Natural killer cell (primary cell): ENCODE measurements around the gene INPP5A. TPM values are rescaled to one million over a fixed set of nuclear protein-coding genes. Genes with fewer than 3 reads are reported as not detected.

Experiments used
- ATAC-seq, 3 donors: fragments of 150-1000 bp in 2 of 3; fragments of 200-7000 bp in 1 of 3; cut with Tn5 transposase; 1 replicate in 1 of 3; 2 replicates in 2 of 3; pipeline ENCODE4 v1.10.0; 2021; ENCODE audit warnings: mild to moderate bottlenecking in 2 of 3, moderate library complexity in 2 of 3
- DNase-seq, 2 donors: peaks; one replicate each; pipeline versions ENCODE4 v3.0.0 to v3.0.0-alpha.2; 2013 to 2021; ENCODE audit warnings: mixed read lengths in 1 of 2
- H3K27ac ChIP-seq: one replicate; pipeline ENCODE4 v1.5.1; 2013; ENCODE audit warnings: mild to moderate bottlenecking, low read length
- H3K27me3 ChIP-seq: one replicate; pipeline ENCODE4 v1.6.1; 2013; ENCODE audit warnings: low read length; ENCODE audit not compliant: control insufficient read depth, insufficient read depth
- H3K36me3 ChIP-seq: one replicate; pipeline ENCODE4 v1.6.1; 2013; ENCODE audit warnings: low read length; ENCODE audit not compliant: control insufficient read depth, insufficient read depth
- H3K4me1 ChIP-seq: one replicate; pipeline ENCODE4 v1.6.1; 2013; ENCODE audit warnings: low read length; ENCODE audit not compliant: control insufficient read depth, insufficient read depth
- H3K4me3 ChIP-seq: one replicate; pipeline ENCODE4 v1.5.1; 2013; ENCODE audit warnings: low read length
- H3K9me3 ChIP-seq: one replicate; pipeline ENCODE4 v1.6.1; 2013; ENCODE audit warnings: low read length; ENCODE audit not compliant: control insufficient read depth, insufficient read depth
- H3K27ac Mint-ChIP-seq, 2 donors: one replicate each; pipeline ENCODE4 v1.8.0; 2022; ENCODE audit warnings: mild to moderate bottlenecking in 2 of 2, mixed read lengths in 2 of 2, moderate library complexity in 1 of 2
- H3K27me3 Mint-ChIP-seq, 2 donors: one replicate each; pipeline ENCODE4 v1.8.0; 2022; ENCODE audit warnings: low read depth in 2 of 2, mixed read lengths in 2 of 2
- H3K36me3 Mint-ChIP-seq: one replicate; pipeline ENCODE4 v1.8.0; 2022; ENCODE audit warnings: mixed read lengths
- H3K4me1 Mint-ChIP-seq, 2 donors: one replicate each; pipeline ENCODE4 v1.8.0; 2022; ENCODE audit warnings: mixed read lengths in 2 of 2
- H3K4me3 Mint-ChIP-seq: one replicate; pipeline ENCODE4 v1.8.0; 2022; ENCODE audit warnings: mild to moderate bottlenecking, moderate library complexity, mixed read lengths
- H3K9me3 Mint-ChIP-seq, 2 donors: one replicate each; pipeline ENCODE4 v1.8.0; 2022; ENCODE audit warnings: mixed read lengths in 2 of 2
- WGBS: methylation state at CpG from one replicate; pipeline ENCODE4 v1.1.7; 2013; ENCODE audit warnings: missing lambda C conversion rate; ENCODE audit not compliant: insufficient coverage; 5-methylcytosine and 5-hydroxymethylcytosine counted together
- intact Hi-C: fragments of 100-400 bp; cut with micrococcal nuclease; formaldehyde crosslinking; loops from one replicate; pipeline ENCODE4 v1.14.2; 2022
- total RNA-seq, 4 donors: library from RNA; stranded (reverse); fragments of 120-200 nt in 1 of 4; gene quantifications; one replicate each; pipeline versions ENCODE4 v1.2.3 to v1.2.4, GENCODE V29; 2013 to 2022
- TF ChIP-seq, protein P1 (sequence below): fragments of 200-600 bp; IDR thresholded peaks from one replicate; pipeline ENCODE4 v1.8.0; 2022; ENCODE audit warnings: antibody characterized with exemption

INPP5A gene
- total RNA-seq, 3 donors from 2014 or later (not counting 1 experiment from before 2014, with no cell fraction given): 12.6 to 38.6 (median 18.6) TPM

- H3K36me3 Mint-ChIP-seq: no peaks in the 10 kb centered on the region
- peaks cover 8 to 14% of the 10 kb centered on the region in 2 donors for H3K27me3 Mint-ChIP-seq
- H3K27ac Mint-ChIP-seq: no peak overlapping the region
Measured at GRCh38 chr10:132497063-132497680, 40.4 kb upstream of the INPP5A start.

DNA sequence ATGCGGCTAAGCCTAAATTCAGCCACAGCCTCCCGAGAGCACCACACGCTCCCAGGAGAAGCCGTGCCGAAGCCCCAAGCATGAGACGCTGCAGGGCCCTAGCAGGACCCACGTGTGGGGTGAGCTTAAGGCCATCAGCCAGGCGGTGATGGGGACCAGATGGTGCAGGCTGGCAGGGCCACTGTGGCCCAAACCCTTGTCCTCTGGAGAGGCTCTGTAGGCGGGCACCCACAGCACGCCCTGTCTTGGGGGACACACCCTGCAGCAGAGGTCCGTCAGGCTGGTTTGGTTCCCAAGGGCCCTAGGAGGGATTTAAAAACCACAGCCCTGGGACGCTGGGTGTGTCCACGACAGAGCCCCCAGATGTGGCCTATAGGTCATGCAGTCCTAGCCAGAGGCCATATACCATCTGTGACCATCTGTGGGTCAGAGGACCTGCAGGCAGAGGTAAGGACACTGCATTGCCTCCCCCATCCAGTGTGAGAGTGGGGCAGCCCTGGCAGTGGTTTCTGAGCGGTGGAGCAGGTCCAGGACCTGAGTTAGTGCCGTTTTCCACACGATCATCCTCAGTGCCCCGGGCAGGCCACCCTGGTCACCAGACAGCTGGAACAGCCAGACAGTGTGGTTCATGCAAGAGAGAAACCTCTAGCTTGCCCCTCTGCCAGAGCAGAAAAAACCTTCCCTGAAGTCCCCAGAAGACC is 39.6 kb upstream of the INPP5A start:
- WGBS: 87% methylated on average over 17 of the region's 17 CpGs
- Histone ChIP-seq H3K27me3 (no peaks in the 10 kb centered on the region), H3K9me3 (no peaks in the 10 kb centered on the region), H3K27ac (no peak overlapping the region), H3K4me1 (no peaks in the 10 kb centered on the region), H3K4me3 (no peak overlapping the region), H3K36me3 (no peaks in the 10 kb centered on the region)
- no peak overlapping the region for H3K27ac Mint-ChIP-seq
- peaks cover 0 to under 1% of the 10 kb centered on the region in 2 donors for H3K4me1 Mint-ChIP-seq
- peaks cover 8 to 10% of the 10 kb centered on the region in 2 donors for H3K27me3 Mint-ChIP-seq
- no peaks in the 10 kb centered on the region for H3K9me3 Mint-ChIP-seq
- intact Hi-C loops: no loop called here
- H3K4me3 Mint-ChIP-seq: no peak overlapping the region
- TF ChIP-seq, protein P1, sequence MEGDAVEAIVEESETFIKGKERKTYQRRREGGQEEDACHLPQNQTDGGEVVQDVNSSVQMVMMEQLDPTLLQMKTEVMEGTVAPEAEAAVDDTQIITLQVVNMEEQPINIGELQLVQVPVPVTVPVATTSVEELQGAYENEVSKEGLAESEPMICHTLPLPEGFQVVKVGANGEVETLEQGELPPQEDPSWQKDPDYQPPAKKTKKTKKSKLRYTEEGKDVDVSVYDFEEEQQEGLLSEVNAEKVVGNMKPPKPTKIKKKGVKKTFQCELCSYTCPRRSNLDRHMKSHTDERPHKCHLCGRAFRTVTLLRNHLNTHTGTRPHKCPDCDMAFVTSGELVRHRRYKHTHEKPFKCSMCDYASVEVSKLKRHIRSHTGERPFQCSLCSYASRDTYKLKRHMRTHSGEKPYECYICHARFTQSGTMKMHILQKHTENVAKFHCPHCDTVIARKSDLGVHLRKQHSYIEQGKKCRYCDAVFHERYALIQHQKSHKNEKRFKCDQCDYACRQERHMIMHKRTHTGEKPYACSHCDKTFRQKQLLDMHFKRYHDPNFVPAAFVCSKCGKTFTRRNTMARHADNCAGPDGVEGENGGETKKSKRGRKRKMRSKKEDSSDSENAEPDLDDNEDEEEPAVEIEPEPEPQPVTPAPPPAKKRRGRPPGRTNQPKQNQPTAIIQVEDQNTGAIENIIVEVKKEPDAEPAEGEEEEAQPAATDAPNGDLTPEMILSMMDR: no peak
- H3K36me3 Mint-ChIP-seq: no peaks in the 10 kb centered on the region
- DNase-seq: no peak
- no peak for ATAC-seq

More at GRCh38 chr10:132497063-132497680, 40.4 kb upstream of the INPP5A start:
- WGBS: 61% methylated on average over 30 of the region's 30 CpGs
- ATAC-seq: no peak
- H3K4me3 Mint-ChIP-seq: no peak overlapping the region
- H3K27ac ChIP-seq: no peak overlapping the region
- H3K4me1 Mint-ChIP-seq: peaks cover 0 to 5% of the 10 kb centered on the region in 2 donors
- TF ChIP-seq, protein P1: no peak
- H3K9me3 Mint-ChIP-seq: no peaks in the 10 kb centered on the region
- no peaks in the 10 kb centered on the region for H3K36me3 ChIP-seq
- H3K27me3 ChIP-seq: no peaks in the 10 kb centered on the region
- DNase-seq: no peak
- no peak overlapping the region for H3K4me3 ChIP-seq
- intact Hi-C loops: no loop called here
- no peaks in the 10 kb centered on the region for H3K4me1 ChIP-seq
- no peaks in the 10 kb centered on the region for H3K9me3 ChIP-seq

DNA sequence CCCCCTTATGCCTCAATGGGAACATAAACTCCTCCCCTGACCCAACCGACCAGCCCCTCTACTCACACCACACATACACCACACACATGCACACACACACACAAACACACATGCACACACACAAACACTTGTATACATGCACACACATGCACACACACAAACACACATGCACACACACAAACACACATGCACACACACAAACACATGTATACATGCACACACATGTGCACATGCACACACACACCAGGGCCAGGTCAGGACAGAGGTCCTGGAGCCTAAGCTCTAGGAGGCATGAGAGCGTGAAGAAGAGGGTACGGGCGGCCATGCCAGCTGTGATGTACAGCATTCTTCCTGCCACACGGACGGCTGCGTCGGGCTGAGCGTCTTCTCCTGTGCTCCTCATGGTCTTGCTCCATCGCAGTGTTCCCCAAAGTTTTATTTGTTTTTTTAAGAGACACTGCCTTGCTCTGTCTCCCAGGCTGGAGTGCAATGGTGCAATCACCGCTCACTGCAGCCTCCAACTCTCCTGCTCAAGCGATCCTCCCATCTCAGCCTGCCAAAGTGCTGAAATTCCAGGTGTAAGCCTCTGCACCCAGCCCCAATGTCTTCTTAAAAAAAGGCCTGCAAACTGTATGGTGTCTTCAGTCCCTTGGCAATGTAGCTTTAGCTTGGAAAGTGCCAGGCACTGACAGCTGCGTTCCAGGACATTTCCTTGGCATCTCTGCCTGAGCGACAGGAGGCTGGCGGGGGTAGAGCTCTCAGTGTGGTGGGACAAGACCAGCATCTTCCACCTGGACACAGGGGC is 38.8 kb upstream of the INPP5A start:
- H3K4me1 Mint-ChIP-seq: no peaks in the 10 kb centered on the region
- H3K27me3 Mint-ChIP-seq: peaks cover 8 to 10% of the 10 kb centered on the region in 2 donors
- Histone ChIP-seq H3K4me1 (no peaks in the 10 kb centered on the region), H3K9me3 (no peaks in the 10 kb centered on the region), H3K36me3 (no peaks in the 10 kb centered on the region), H3K27me3 (no peaks in the 10 kb centered on the region), H3K4me3 (no peak overlapping the region), H3K27ac (no peak overlapping the region)
- 91% methylated on average over 15 of the region's 15 CpGs for WGBS
- DNase-seq: no peak
- H3K9me3 Mint-ChIP-seq: no peaks in the 10 kb centered on the region
- TF ChIP-seq, protein P1: no peak
- H3K27ac Mint-ChIP-seq: no peak overlapping the region
- no peak overlapping the region for H3K4me3 Mint-ChIP-seq
- ATAC-seq: peak in 1 of 3 donors; percentile 19
- H3K36me3 Mint-ChIP-seq: no peaks in the 10 kb centered on the region
- intact Hi-C loops: no loop called here
